ENCODE measurements around the gene SLC38A7.
"Not testable (repeated sequence)": the region's sequence is repeated elsewhere in the genome, so short reads cannot be mapped to it uniquely, and the experiment has no call there.

Gene SLC38A7

GRCh38 chr16:58678269-58678668 is 6.3 kb downstream of the SLC38A7 start:
- H3K4me3 ChIP-seq (ENCODE audit: low read depth, low read length) = no peak overlapping the region
- DNase-seq (ENCODE audit: low read depth) = no peak
- no peak for TF ChIP-seq CTCF (IDR thresholded peaks at IDR 0.05; ENCODE audit: insufficient read depth, low read depth, low read length, missing control alignments)

GRCh38 chr16:58670946-58671583 is 13.5 kb downstream of the SLC38A7 start:
- TF ChIP-seq CTCF (IDR thresholded peaks at IDR 0.05; ENCODE audit: insufficient read depth, low read depth, low read length, missing control alignments) = no peak
- H3K4me3 ChIP-seq (ENCODE audit: low read depth, low read length) = no peak overlapping the region
- no peak for DNase-seq (ENCODE audit: low read depth)

- no peak for DNase-seq (ENCODE audit: low read depth)
- no peak overlapping the region for H3K4me3 ChIP-seq (ENCODE audit: low read depth, low read length)
- TF ChIP-seq CTCF (IDR thresholded peaks at IDR 0.05; ENCODE audit: insufficient read depth, low read depth, low read length, missing control alignments) = no peak
Measured at GRCh38 chr16:58670177-58670576, 14.4 kb downstream of the SLC38A7 start.

GRCh38 chr16:58665200-58665599 is 19.4 kb downstream of the SLC38A7 start:
- TF ChIP-seq CTCF (IDR thresholded peaks at IDR 0.05; ENCODE audit: insufficient read depth, low read depth, low read length, missing control alignments) = no peak
- no peak overlapping the region for H3K4me3 ChIP-seq (ENCODE audit: low read depth, low read length)
- no peak for DNase-seq (ENCODE audit: low read depth)

GRCh38 chr16:58661199-58661830 is 23.3 kb downstream of the SLC38A7 start:
- H3K4me3 ChIP-seq (ENCODE audit: low read depth, low read length) = no peak overlapping the region
- DNase-seq (ENCODE audit: low read depth) = peak; percentile 68
- peak; percentile 64 for TF ChIP-seq CTCF (IDR thresholded peaks at IDR 0.05; ENCODE audit: insufficient read depth, low read depth, low read length, missing control alignments)

- not testable (repeated sequence) for DNase-seq (ENCODE audit: low read depth); H3K4me3 ChIP-seq (ENCODE audit: low read depth, low read length)
Measured at GRCh38 chr16:58659911-58660310, 24.7 kb downstream of the SLC38A7 start.

- no peak for TF ChIP-seq CTCF (IDR thresholded peaks at IDR 0.05; ENCODE audit: insufficient read depth, low read depth, low read length, missing control alignments)
- no peak overlapping the region for H3K4me3 ChIP-seq (ENCODE audit: low read depth, low read length)
- DNase-seq (ENCODE audit: low read depth) = no peak
Measured at GRCh38 chr16:58658796-58659211, 25.8 kb downstream of the SLC38A7 start.
